Panc1 (cell line): ENCODE data around the gene PTPRK. TPM values are rescaled to one million over a fixed set of nuclear protein-coding genes. Genes with fewer than 3 reads are reported as not detected.

ENCODE experiments used
- ATAC-seq: fragments of 200-7000 bp; cut with Tn5 transposase; 2 replicates; pipeline ENCODE4 v1.9.1; 2020; ENCODE audit warnings: mild to moderate bottlenecking, moderate library complexity
- BruUV-seq: library from RNA; stranded (reverse); fragments of 400-500 nt; replicated peaks from 2 replicates; lab custom pipeline; 2021; lab: Mats Ljungman, UMichigan
- CTCF ChIA-PET: fragments of 300-600 bp; sonication (Branson Sonifier 250); formaldehyde crosslinking; loops from one replicate; lab custom pipeline; 2022; ENCODE audit warnings: antibody characterized with exemption; lab: Charles Lee
- POLR2A ChIA-PET: fragments of 300-600 bp; sonication (Branson Sonifier 250); formaldehyde crosslinking; loops from one replicate; lab custom pipeline; 2022; ENCODE audit warnings: antibody characterized with exemption; lab: Charles Lee
- DNase-seq: peaks from one replicate; pipeline ENCODE4 v3.0.0-alpha.2; 2010; ENCODE audit warnings: low read depth, low spot score
- H3K27ac ChIP-seq: 2 replicates; pipeline ENCODE4 v1.5.1; 2011; ENCODE audit warnings: mild to moderate bottlenecking, low read length, inconsistent platforms
- H3K27me3 ChIP-seq: fragments of 200-500 bp; sonication (Bioruptor generic); 2 replicates; pipeline ENCODE4 v1.6.0; 2014; ENCODE audit warnings: low read length, inconsistent platforms; ENCODE audit not compliant: control insufficient read depth, insufficient read depth
- H3K36me3 ChIP-seq: fragments of 200-500 bp; sonication (Bioruptor generic); 2 replicates; pipeline ENCODE4 v1.5.1; 2014; ENCODE audit warnings: inconsistent platforms, mild to moderate bottlenecking, low read length, moderate library complexity; ENCODE audit not compliant: control insufficient read depth, insufficient read depth
- H3K4me1 ChIP-seq: 2 replicates; pipeline ENCODE4 v1.5.1; 2011; ENCODE audit warnings: inconsistent platforms, mild to moderate bottlenecking, low read length, moderate library complexity; ENCODE audit not compliant: control insufficient read depth, insufficient read depth
- H3K4me3 ChIP-seq, 2 experiments: 2 replicates each; pipeline ENCODE4 v1.5.1; 2011 to 2012; ENCODE audit warnings: low read depth in 2 of 2, low read length in 2 of 2, mild to moderate bottlenecking in 2 of 2, inconsistent platforms in 1 of 2, moderate library complexity in 1 of 2
- H3K9me3 ChIP-seq: fragments of 200-500 bp; sonication (Bioruptor generic); 2 replicates; pipeline ENCODE4 v1.5.1; 2014; ENCODE audit warnings: low read depth, mild to moderate bottlenecking, inconsistent platforms, low read length, moderate library complexity; ENCODE audit not compliant: control insufficient read depth, insufficient read depth
- CTCF ChIP-seq: fragments of 450-650 bp; IDR thresholded peaks from 2 replicates; pipeline ENCODE4 v1.5.1; 2017; ENCODE audit warnings: mild to moderate bottlenecking
- POLR2AphosphoS5 ChIP-seq: IDR thresholded peaks from 2 replicates; pipeline ENCODE4 v1.6.1; 2012; ENCODE audit warnings: mild to moderate bottlenecking, low read depth, low read length, moderate library complexity
- REST ChIP-seq, 2 experiments: IDR thresholded peaks; 2 replicates each; pipeline ENCODE4 v1.6.1; 2011 to 2012; ENCODE audit warnings: low read depth in 2 of 2, control low read depth in 1 of 2, low read length in 1 of 2, mild to moderate bottlenecking in 1 of 2, moderate library complexity in 1 of 2; ENCODE audit not compliant: insufficient read depth in 1 of 2
- SIN3A ChIP-seq: IDR thresholded peaks from 2 replicates; pipeline ENCODE4 v1.6.1; 2012; ENCODE audit warnings: low read depth, mild to moderate bottlenecking, low read length, moderate library complexity, borderline replicate concordance; ENCODE audit not compliant: insufficient read depth
- TCF7L2 ChIP-seq: IDR thresholded peaks from 2 replicates; pipeline ENCODE4 v1.6.1; 2011; ENCODE audit warnings: mild to moderate bottlenecking, low read depth, low read length, inconsistent platforms
- in situ Hi-C: cut with HindIII; loops from 2 replicates; pipeline ENCODE4 v1.10.0; 2016; ENCODE audit warnings: low sequenced_read_pairs, low pct_unique_long_range_greater_than_20kb
- intact Hi-C: fragments of 100-400 bp; cut with micrococcal nuclease; formaldehyde crosslinking; loops from one replicate; pipeline ENCODE4 v1.10.0; 2022; ENCODE audit not compliant: unreplicated experiment
- total RNA-seq: library from RNA; stranded (reverse); gene quantifications from one replicate; pipeline ENCODE4 v1.2.1, GENCODE V29; 2021; ENCODE audit not compliant: unreplicated experiment

PTPRK gene
- total RNA-seq, 1 experiment from 2014 or later = 61.8 TPM

GRCh38 chr6:128307671-128308070, 212.7 kb downstream of the PTPRK start:
- POLR2A ChIA-PET = no interaction called here
- Histone ChIP-seq H3K27ac (no peak overlapping the region), H3K36me3 (no peaks in the 10 kb centered on the region), H3K27me3 (no peaks in the 10 kb centered on the region), H3K4me1 (no peaks in the 10 kb centered on the region), H3K4me3 (no peak overlapping the region), H3K9me3 (no peaks in the 10 kb centered on the region)
- no peak for ATAC-seq
- TF ChIP-seq SIN3A (no peak), TCF7L2 (no peak), POLR2AphosphoS5 (no peak), CTCF (no peak), REST (IDR thresholded peaks at IDR 0.05; ENCODE audit: insufficient read depth in 1 of 2, low read depth in 2 of 2, low read length in 1 of 2) (no peak)
- intact Hi-C loops = no loop called here
- no TSS peak for BruUV-seq
- in situ Hi-C loops = no loop called here
- CTCF ChIA-PET = no interaction called here
- no peak for DNase-seq

GRCh38 chr6:128305976-128306375, 214.4 kb downstream of the PTPRK start:
- no TSS peak for BruUV-seq
- no peak for TF ChIP-seq CTCF
- no peak for TF ChIP-seq REST (IDR thresholded peaks at IDR 0.05; ENCODE audit: insufficient read depth in 1 of 2, low read depth in 2 of 2, low read length in 1 of 2)
- TF ChIP-seq POLR2AphosphoS5 = no peak
- TF ChIP-seq SIN3A = no peak
- no peak for TF ChIP-seq TCF7L2
- no peak for ATAC-seq
- in situ Hi-C loops = no loop called here
- ChIA-PET POLR2A (interaction anchor here (0.6 kb wide), 1 partner anchor 212 kb away, joined by 3 read pairs; no protein-coding TSS in a partner anchor), CTCF (no interaction called here)
- no peaks in the 10 kb centered on the region for H3K27me3 ChIP-seq
- no peak overlapping the region for H3K27ac ChIP-seq
- intact Hi-C loops = no loop called here
- H3K4me3 ChIP-seq = no peak overlapping the region
- no peak for DNase-seq
- H3K36me3 ChIP-seq = no peaks in the 10 kb centered on the region
- no peaks in the 10 kb centered on the region for H3K9me3 ChIP-seq
- H3K4me1 ChIP-seq = no peaks in the 10 kb centered on the region
